Lower leg skin (tissue), 3 donors: Measurements from ENCODE around the gene NUMB.

Experiments used
- CTCF ChIP-seq, 3 donors: fragments of 450-650 bp; IDR thresholded peaks; one replicate each; pipeline ENCODE4 v1.5.1; 2016; ENCODE audit warnings: antibody characterized with exemption in 3 of 3, mild to moderate bottlenecking in 3 of 3, moderate library complexity in 2 of 3
- POLR2A ChIP-seq, 2 donors: fragments of 450-650 bp; IDR thresholded peaks; one replicate each; pipeline ENCODE4 v1.6.1; 2016 to 2017; ENCODE audit warnings: antibody characterized with exemption in 2 of 2, mild to moderate bottlenecking in 1 of 2, moderate library complexity in 1 of 2

DNA sequence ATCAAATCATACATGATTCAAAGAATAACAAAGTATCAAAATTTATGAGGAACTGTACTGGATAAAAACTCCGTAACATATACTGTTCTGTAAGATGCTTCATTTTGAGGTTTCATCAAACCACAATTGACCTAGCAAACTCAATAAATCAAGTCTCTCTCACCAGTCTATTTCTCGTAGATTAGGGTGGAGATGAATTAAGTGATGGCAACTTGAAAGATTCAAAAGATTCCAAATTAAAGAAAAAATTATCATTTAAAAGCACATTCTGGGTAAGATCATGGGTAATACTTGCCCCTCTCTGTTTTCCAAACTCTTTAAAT lies 146.7 kb downstream of the NUMB start:
- TF ChIP-seq CTCF (IDR thresholded peaks at IDR 0.05) (no peak), POLR2A (IDR thresholded peaks at IDR 0.05) (no peak)
